GM19452 (cell line): ENCODE measurements around the gene CHCHD6.
A peak's percentile ranks its signal among the peaks of the same experiment; 100 is the strongest.

Source experiments
- ATAC-seq: cut with Tn5 transposase; IDR thresholded peaks from one replicate; pipeline ENCODE4 v1.9.1; 2021; ENCODE audit not compliant: unreplicated experiment

Gene CHCHD6

GRCh38 chr3:126891141-126891540 lies 187.1 kb downstream of the CHCHD6 start:
- no peak for ATAC-seq

- ATAC-seq: no peak
Observed at GRCh38 chr3:126891791-126892190, 187.8 kb downstream of the CHCHD6 start.

GRCh38 chr3:126893651-126894050 lies 189.6 kb downstream of the CHCHD6 start:
- ATAC-seq: no peak

- no peak for ATAC-seq
Observed at GRCh38 chr3:126894475-126894874, 190.4 kb downstream of the CHCHD6 start.

- ATAC-seq: no peak
Observed at GRCh38 chr3:126895178-126896066, 191.4 kb downstream of the CHCHD6 start.

- ATAC-seq: no peak
Observed at GRCh38 chr3:126896067-126896441, 192.0 kb downstream of the CHCHD6 start.

- ATAC-seq: no peak
Observed at GRCh38 chr3:126896968-126897367, 192.9 kb downstream of the CHCHD6 start.

- ATAC-seq: no peak
Observed at GRCh38 chr3:126897943-126898342, 193.9 kb downstream of the CHCHD6 start.

GRCh38 chr3:126900859-126901540 lies 197.0 kb downstream of the CHCHD6 start:
- no peak for ATAC-seq

- ATAC-seq: no peak
Observed at GRCh38 chr3:126901631-126902030, 197.6 kb downstream of the CHCHD6 start.

GRCh38 chr3:126903521-126903920 lies 199.5 kb downstream of the CHCHD6 start:
- no peak for ATAC-seq

- ATAC-seq: no peak
Observed at GRCh38 chr3:126907557-126907956, 203.5 kb downstream of the CHCHD6 start.

- no peak for ATAC-seq
Observed at GRCh38 chr3:126908752-126909275, 204.8 kb downstream of the CHCHD6 start.

- no peak for ATAC-seq
Observed at GRCh38 chr3:126910231-126910630, 206.2 kb downstream of the CHCHD6 start.

GRCh38 chr3:126911162-126912026 lies 207.4 kb downstream of the CHCHD6 start:
- ATAC-seq: peak; percentile 95

- no peak for ATAC-seq
Observed at GRCh38 chr3:126912027-126912422, 208.0 kb downstream of the CHCHD6 start.

- ATAC-seq: no peak
Observed at GRCh38 chr3:126912491-126913195, 208.6 kb downstream of the CHCHD6 start.

GRCh38 chr3:126913524-126913923 lies 209.5 kb downstream of the CHCHD6 start:
- no peak for ATAC-seq

GRCh38 chr3:126914226-126914625 lies 210.2 kb downstream of the CHCHD6 start:
- no peak for ATAC-seq

GRCh38 chr3:126915015-126915414 lies 211.0 kb downstream of the CHCHD6 start:
- no peak for ATAC-seq
